KG1 (cell line): ENCODE measurements around the gene TOM1L2.
"Not testable (repeated sequence)": the region's sequence is repeated elsewhere in the genome, so short reads cannot be mapped to it uniquely, and the experiment has no call there.

Source experiments
- DNase-seq: peaks from one replicate; lab custom pipeline; 2025; lab: John Stamatoyannopoulos, UW

The TOM1L2 gene

GRCh38 chr17:17922070-17922614, 50.1 kb downstream of the TOM1L2 start:
- no peak for DNase-seq

DNA sequence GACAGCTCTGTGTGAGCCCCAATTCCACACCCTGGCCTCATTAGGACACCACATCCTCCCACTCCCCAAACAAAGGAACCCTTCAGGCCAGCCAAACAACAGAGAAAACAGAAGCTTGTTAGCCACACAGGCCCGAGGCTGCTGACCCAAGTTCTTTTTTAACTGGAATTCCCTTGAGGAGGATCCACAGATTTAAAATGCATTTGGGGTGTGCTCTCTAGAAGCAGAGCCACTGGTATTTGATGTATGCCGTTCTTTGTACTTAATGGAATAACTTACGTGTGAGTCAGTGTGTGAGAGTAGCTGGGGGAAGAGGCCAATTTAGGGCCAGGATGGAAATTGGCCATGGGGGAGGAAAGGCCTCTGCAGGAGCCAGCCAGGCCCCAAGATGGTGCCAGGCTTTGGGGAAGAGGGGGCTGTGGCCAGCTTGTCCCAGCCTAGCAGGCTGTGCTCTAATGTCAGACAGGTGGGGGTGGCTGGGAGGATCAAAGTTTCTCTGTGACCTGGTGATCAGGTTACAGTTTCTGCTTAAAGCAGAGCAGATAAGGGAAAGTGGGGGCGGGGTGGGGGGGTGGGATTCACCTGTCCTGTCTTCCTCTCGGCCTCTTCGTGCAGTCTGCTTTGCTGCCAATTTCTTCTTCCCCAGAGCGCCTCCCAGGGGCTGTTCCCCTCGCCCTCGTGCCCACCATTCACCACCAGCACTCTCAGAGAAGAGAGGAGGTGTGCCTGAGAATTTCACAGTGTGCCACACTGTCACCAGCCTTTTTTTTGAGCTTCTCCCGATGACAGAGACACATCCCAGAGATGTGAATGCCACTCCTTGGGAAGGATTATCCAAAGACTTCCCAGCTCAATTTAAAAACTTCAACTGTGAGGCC, 50.8 kb downstream of the TOM1L2 start:
- no peak for DNase-seq

GRCh38 chr17:17919169-17920107, 52.8 kb downstream of the TOM1L2 start:
- DNase-seq, result peak; percentile 2

GRCh38 chr17:17917394-17917793, 54.8 kb downstream of the TOM1L2 start:
- no peak for DNase-seq

DNA sequence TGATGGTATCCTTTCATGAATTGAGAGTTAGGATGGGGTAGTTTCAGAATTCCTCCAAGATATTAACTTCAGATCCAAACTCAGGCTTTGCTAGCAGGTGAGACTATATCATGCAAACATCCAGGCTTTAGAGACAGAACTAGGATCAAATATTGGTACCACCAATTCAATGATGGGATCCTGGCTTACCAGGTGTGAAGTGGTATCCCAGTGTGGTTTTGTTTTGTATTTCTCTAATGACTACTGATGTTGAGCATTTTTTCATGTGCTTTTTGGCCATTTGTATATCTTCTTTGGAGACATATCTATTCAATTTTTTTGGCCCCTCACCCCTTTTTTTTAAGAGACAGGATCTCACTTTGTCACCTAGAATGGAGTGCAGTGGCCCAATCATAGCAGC, 57.0 kb downstream of the TOM1L2 start:
- no peak for DNase-seq

GRCh38 chr17:17913695-17914332, 58.4 kb downstream of the TOM1L2 start:
- no peak for DNase-seq

- not testable (repeated sequence) for DNase-seq
These were observed 59.9 kb downstream of the TOM1L2 start for GRCh38 chr17:17912336-17912735.

DNA sequence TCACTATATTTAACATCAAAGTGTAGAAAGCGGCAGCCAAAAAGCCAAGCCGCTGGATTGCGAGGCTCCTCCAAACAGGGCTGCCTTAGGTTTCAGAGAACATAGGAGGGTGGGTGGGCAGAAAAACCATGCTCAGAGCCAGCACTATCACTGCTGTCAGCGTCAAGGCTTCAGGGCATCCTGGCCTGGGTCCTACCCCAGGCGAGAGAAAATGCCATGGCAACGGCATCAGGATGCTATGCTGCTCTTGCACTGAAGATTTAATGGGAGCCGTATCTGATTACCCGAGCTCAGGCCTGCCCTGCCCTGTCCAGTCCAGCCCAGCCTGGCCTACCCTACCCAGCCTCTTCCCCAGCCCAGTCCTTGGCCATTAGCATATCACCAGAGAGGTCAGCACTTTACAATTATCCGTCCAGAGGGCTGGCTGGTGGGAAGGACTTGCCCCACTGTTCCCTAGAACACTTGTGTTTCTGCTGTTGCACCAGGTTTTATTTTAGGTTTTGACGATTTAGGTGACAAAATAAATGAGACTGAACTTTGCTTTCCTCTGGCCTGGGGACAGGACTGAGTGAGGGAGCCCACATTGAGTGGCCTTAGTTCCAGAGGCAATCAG, 61.1 kb downstream of the TOM1L2 start:
- no peak for DNase-seq

- no peak for DNase-seq
These were observed 62.1 kb downstream of the TOM1L2 start for GRCh38 chr17:17910060-17910459.

GRCh38 chr17:17909078-17909477, 63.1 kb downstream of the TOM1L2 start:
- no peak for DNase-seq

- no peak for DNase-seq
These were observed 64.7 kb downstream of the TOM1L2 start for GRCh38 chr17:17907469-17907868.

DNA sequence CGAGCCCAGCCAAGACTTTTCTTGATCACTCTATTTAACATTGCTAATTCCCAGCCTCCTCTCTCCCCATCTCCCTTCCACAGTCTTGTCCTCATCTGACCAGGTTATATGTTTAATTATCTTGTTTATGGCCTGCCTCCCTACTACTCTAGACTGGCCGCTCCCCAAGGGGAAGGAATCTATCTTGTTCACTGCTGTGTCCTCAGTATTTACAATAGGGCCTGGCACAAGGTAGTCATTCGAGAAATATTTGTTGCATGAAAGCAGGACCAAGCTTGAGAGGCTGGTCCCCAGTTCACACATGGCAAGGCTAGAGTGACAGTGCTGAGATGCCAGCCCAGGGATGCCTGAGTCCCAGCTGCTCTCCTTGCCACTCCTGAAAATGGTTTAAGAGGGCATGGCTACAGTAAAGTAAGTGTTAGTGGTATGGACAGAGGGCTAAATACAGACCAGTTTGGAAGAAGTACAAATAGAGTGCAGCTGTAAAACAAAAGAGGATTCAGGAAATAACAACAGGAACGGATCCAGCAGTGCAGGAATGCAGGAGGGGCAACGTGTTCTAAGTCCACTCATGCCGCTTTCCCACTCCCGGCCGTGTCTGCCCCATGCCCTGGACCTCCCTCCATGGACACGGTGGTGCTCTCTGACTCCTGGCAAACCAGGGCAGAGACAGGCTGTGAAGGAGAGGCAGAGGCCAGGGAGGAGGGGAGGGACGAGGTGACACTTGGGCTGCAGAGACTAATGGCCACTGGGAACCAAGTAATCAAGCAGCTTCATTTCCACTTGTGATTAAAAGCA, 65.6 kb downstream of the TOM1L2 start:
- DNase-seq, result no peak

- no peak for DNase-seq
These were observed 67.2 kb downstream of the TOM1L2 start for GRCh38 chr17:17905036-17905320.

- no peak for DNase-seq
These were observed 67.8 kb downstream of the TOM1L2 start for GRCh38 chr17:17904166-17905035.

- no peak for DNase-seq
These were observed 69.3 kb downstream of the TOM1L2 start for GRCh38 chr17:17902877-17903276.

- DNase-seq, result no peak
These were observed 69.8 kb downstream of the TOM1L2 start for GRCh38 chr17:17902376-17902775.

- no peak for DNase-seq
These were observed 71.3 kb downstream of the TOM1L2 start for GRCh38 chr17:17900615-17901520.

GRCh38 chr17:17899486-17899885, 72.7 kb downstream of the TOM1L2 start:
- no peak for DNase-seq

GRCh38 chr17:17898673-17899072, 73.5 kb downstream of the TOM1L2 start:
- DNase-seq, result no peak
